NT2/D1 (cell line): ENCODE results near the gene TMCC1.

Experiments
- DNase-seq: peaks from one replicate; pipeline ENCODE4 v3.0.0-alpha.2; 2011; ENCODE audit warnings: low read depth, low spot score
- H3K27me3 ChIP-seq: 2 replicates; pipeline ENCODE4 v1.6.0; 2011; ENCODE audit warnings: mild to moderate bottlenecking; ENCODE audit not compliant: insufficient read length, insufficient read depth
- H3K36me3 ChIP-seq: 2 replicates; pipeline ENCODE4 v1.6.1; 2011; ENCODE audit warnings: mild to moderate bottlenecking, low read length, mixed read lengths; ENCODE audit not compliant: insufficient read depth, insufficient read length
- H3K4me1 ChIP-seq: 2 replicates; pipeline ENCODE4 v1.5.1; 2011; ENCODE audit not compliant: insufficient read depth, insufficient read length
- H3K4me3 ChIP-seq: 2 replicates; pipeline ENCODE4 v1.5.1; 2011; ENCODE audit warnings: low read depth; ENCODE audit not compliant: insufficient read length
- H3K9ac ChIP-seq: 2 replicates; pipeline ENCODE4 v1.6.0; 2011; ENCODE audit warnings: low read depth; ENCODE audit not compliant: insufficient read length
- H3K9me3 ChIP-seq: 2 replicates; pipeline ENCODE4 v1.5.1; 2011; ENCODE audit warnings: mild to moderate bottlenecking, low read length; ENCODE audit not compliant: insufficient read depth
- SUZ12 ChIP-seq: IDR thresholded peaks from 2 replicates; pipeline ENCODE4 v1.6.1; 2011; ENCODE audit not compliant: insufficient read length, insufficient read depth; ENCODE audit errors: extremely low read depth
- YY1 ChIP-seq: IDR thresholded peaks from 2 replicates; pipeline ENCODE4 v1.6.1; 2011; ENCODE audit not compliant: insufficient read length, insufficient read depth
- ZNF274 ChIP-seq: IDR thresholded peaks from 2 replicates; pipeline ENCODE4 v1.6.1; 2011; ENCODE audit warnings: mild to moderate bottlenecking, low read depth, low read length

TMCC1 gene

GRCh38 chr3:129665024-129665768, 228.3 kb downstream of the TMCC1 start:
- Histone ChIP-seq H3K36me3 (peaks cover 5% of the 10 kb centered on the region), H3K9me3 (no peaks in the 10 kb centered on the region), H3K27me3 (no peaks in the 10 kb centered on the region), H3K9ac (no peak overlapping the region), H3K4me3 (no peak overlapping the region), H3K4me1 (peaks cover 2% of the 10 kb centered on the region)
- TF ChIP-seq ZNF274 (no peak), YY1 (no peak), SUZ12 (no peak)
- DNase-seq = no peak

- no peak for DNase-seq
- H3K36me3 ChIP-seq = no peaks in the 10 kb centered on the region
- H3K4me1 ChIP-seq = peaks cover 2% of the 10 kb centered on the region
These were observed 229.4 kb downstream of the TMCC1 start for GRCh38 chr3:129663930-129664646.

GRCh38 chr3:129663045-129663446, 230.5 kb downstream of the TMCC1 start:
- DNase-seq = no peak
- Histone ChIP-seq H3K9me3 (no peaks in the 10 kb centered on the region), H3K27me3 (no peaks in the 10 kb centered on the region), H3K9ac (no peak overlapping the region), H3K36me3 (no peaks in the 10 kb centered on the region), H3K4me3 (no peak overlapping the region), H3K4me1 (peaks cover 2% of the 10 kb centered on the region)
- TF ChIP-seq YY1 (no peak), ZNF274 (no peak), SUZ12 (no peak)

More at GRCh38 chr3:129663930-129664646, 229.4 kb downstream of the TMCC1 start:
- no peak for TF ChIP-seq YY1
- TF ChIP-seq SUZ12 = no peak
- no peak for TF ChIP-seq ZNF274
- no peak overlapping the region for H3K4me3 ChIP-seq
- no peaks in the 10 kb centered on the region for H3K9me3 ChIP-seq
- no peaks in the 10 kb centered on the region for H3K27me3 ChIP-seq
- no peak overlapping the region for H3K9ac ChIP-seq

- H3K4me3 ChIP-seq = no peak overlapping the region
- no peaks in the 10 kb centered on the region for H3K9me3 ChIP-seq
- TF ChIP-seq YY1 (no peak), ZNF274 (no peak), SUZ12 (no peak)
- H3K9ac ChIP-seq = no peak overlapping the region
- H3K36me3 ChIP-seq = no peaks in the 10 kb centered on the region
- H3K4me1 ChIP-seq = peaks cover 2% of the 10 kb centered on the region
- H3K27me3 ChIP-seq = no peaks in the 10 kb centered on the region
- no peak for DNase-seq
These were observed 231.3 kb downstream of the TMCC1 start for GRCh38 chr3:129662191-129662608.

GRCh38 chr3:129661766-129662165, 231.7 kb downstream of the TMCC1 start:
- H3K4me3 ChIP-seq = no peak overlapping the region
- no peaks in the 10 kb centered on the region for H3K9me3 ChIP-seq
- H3K27me3 ChIP-seq = no peaks in the 10 kb centered on the region
- TF ChIP-seq SUZ12 (no peak), YY1 (no peak)
- no peak overlapping the region for H3K9ac ChIP-seq
- peaks cover 2% of the 10 kb centered on the region for H3K4me1 ChIP-seq
- no peaks in the 10 kb centered on the region for H3K36me3 ChIP-seq
- no peak for DNase-seq

- Histone ChIP-seq H3K27me3 (no peaks in the 10 kb centered on the region), H3K9me3 (no peaks in the 10 kb centered on the region), H3K4me3 (no peak overlapping the region), H3K36me3 (peaks cover 9% of the 10 kb centered on the region), H3K4me1 (peaks cover 2% of the 10 kb centered on the region), H3K9ac (no peak overlapping the region)
- no peak for DNase-seq
- no peak for TF ChIP-seq SUZ12
- no peak for TF ChIP-seq YY1
- no peak for TF ChIP-seq ZNF274
These were observed 235.2 kb downstream of the TMCC1 start for GRCh38 chr3:129658110-129658843.
